RWPE1 (cell line): ENCODE data around the gene DENND5A.

Source experiments
- CTCF ChIA-PET: fragments of 350-600 bp; sonication (Branson Sonifier 250); formaldehyde crosslinking; extraction: SDS; loops from one replicate; lab custom pipeline; 2021; lab: Yijun Ruan, JAX
- POLR2A ChIA-PET: fragments of 400-600 bp; formaldehyde crosslinking; extraction: SDS; loops from one replicate; lab custom pipeline; 2020; ENCODE audit warnings: antibody characterized with exemption; ENCODE audit not compliant: low non-redundant PET; lab: Yijun Ruan, JAX
- DNase-seq: peaks from one replicate; pipeline ENCODE4 v3.0.0; 2012; ENCODE audit warnings: low spot score
- H3K27ac ChIP-seq: fragments of 450-650 bp; 2 replicates; pipeline ENCODE4 v1.5.1; 2017
- CTCF ChIP-seq: fragments of 450-650 bp; conservative IDR thresholded peaks from 2 replicates; pipeline ENCODE4 v1.5.1; 2017; ENCODE audit warnings: low read depth, mild to moderate bottlenecking

Gene DENND5A

GRCh38 chr11:9121469-9121796 lies 143.7 kb downstream of the DENND5A start:
- CTCF ChIA-PET, result no interaction called here
- TF ChIP-seq CTCF, result no peak
- POLR2A ChIA-PET, result interaction anchor here (0.6 kb wide), 1 partner anchor 905 kb away, joined by 3 read pairs; no protein-coding TSS in a partner anchor
- H3K27ac ChIP-seq, result no peak overlapping the region
- DNase-seq, result no peak

GRCh38 chr11:9120664-9121468 lies 144.3 kb downstream of the DENND5A start:
- H3K27ac ChIP-seq, result no peak overlapping the region
- ChIA-PET CTCF (interaction anchor here (0.6 kb wide), 1 partner anchor 442 kb away, joined by 3 read pairs; no protein-coding TSS in a partner anchor), POLR2A (interaction anchor here (0.6 kb wide), 1 partner anchor 49 kb away, joined by 4 read pairs; no protein-coding TSS in a partner anchor)
- TF ChIP-seq CTCF, result no peak
- no peak for DNase-seq

GRCh38 chr11:9118277-9118676 lies 146.9 kb downstream of the DENND5A start:
- ChIA-PET CTCF (interaction anchor here (0.6 kb wide), 1 partner anchor 108 kb away, joined by 3 read pairs; no protein-coding TSS in a partner anchor), POLR2A (no interaction called here)
- DNase-seq, result no peak

GRCh38 chr11:9112075-9112474 lies 153.1 kb downstream of the DENND5A start:
- POLR2A ChIA-PET, result no interaction called here
- TF ChIP-seq CTCF, result no peak
- CTCF ChIA-PET, result no interaction called here

More at GRCh38 chr11:9118277-9118676, 146.9 kb downstream of the DENND5A start:
- TF ChIP-seq CTCF, result no peak
- no peak overlapping the region for H3K27ac ChIP-seq

GRCh38 chr11:9109858-9110731 lies 155.1 kb downstream of the DENND5A start:
- no peak overlapping the region for H3K27ac ChIP-seq
- ChIA-PET CTCF (interaction anchor here (1.3 kb wide), 1 partner anchor 17 kb away, joined by 3 read pairs; no protein-coding TSS in a partner anchor), POLR2A (no interaction called here)
- no peak for DNase-seq
- TF ChIP-seq CTCF, result no peak

More at GRCh38 chr11:9112075-9112474, 153.1 kb downstream of the DENND5A start:
- DNase-seq, result no peak
- H3K27ac ChIP-seq, result no peak overlapping the region

- CTCF ChIA-PET, result no interaction called here
- no peak for TF ChIP-seq CTCF
- POLR2A ChIA-PET, result interaction anchor here (0.7 kb wide), 1 partner anchor 68 kb away, joined by 3 read pairs; no protein-coding TSS in a partner anchor
- no peak for DNase-seq
- H3K27ac ChIP-seq, result no peak overlapping the region
Measured at GRCh38 chr11:9104580-9104979, 160.6 kb downstream of the DENND5A start.
